ENCODE measurements around the gene FUT7. TPM values are rescaled to one million over a fixed set of nuclear protein-coding genes. Genes with fewer than 3 reads are reported as not detected.

Gene FUT7
- total and polyA plus RNA-seq, 2 of the 13 experiments (the other 11 are each of a cell fraction or from before 2014, with no cell fraction given) = 0.05 TPM; not detected in 1

DNA sequence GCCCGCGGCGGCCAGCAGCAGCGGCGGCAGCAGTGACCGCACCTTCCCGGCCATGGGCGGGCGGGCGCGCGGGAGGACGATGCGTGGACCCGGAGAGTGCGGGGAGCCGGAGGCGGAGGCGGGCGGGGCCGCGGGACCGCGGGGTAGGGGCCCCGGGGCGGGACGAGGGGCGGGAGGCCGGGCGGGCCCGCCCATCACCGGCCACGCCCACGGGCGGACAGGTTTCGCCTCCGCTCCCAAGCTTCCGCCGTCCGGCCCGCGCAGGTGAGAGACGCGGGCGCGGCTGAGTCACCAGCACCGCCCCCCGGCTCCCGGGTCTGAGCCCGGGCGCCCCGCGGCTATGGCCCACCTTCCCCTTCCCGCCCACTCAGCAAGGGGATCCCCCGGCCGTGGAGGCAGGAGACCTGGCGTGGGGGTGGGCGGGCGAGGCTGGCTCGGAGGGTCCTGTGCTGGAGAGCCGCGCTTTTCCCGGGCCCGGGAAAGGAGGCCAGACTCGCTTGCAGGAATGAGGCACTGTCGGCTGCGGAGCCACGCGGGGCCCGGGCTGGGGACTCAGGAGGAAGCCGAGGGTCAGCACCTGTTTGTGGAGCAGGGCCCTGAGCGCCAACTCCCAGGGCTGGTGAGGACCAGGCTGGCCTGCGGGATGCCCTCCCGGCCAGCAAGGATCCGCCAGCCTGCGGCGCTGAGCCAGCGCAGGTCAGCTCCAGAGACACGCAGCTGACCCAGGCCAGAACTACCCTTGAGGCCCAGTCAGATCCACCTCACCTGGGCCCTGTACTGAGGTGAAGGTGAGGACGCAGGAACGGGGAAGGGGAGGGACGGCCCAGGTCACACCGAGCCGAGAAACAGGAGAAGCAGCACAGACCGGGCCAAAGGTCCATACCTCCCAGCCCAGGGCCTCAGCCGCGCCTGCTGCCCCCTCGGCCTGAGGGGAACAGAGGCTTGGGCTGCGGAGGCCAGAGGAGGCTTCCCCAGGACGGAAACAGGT, 22.4 kb upstream of the FUT7 start, which contains the start of gene ENTPD2 (continued):
- TF ChIP-seq, protein P1, sequence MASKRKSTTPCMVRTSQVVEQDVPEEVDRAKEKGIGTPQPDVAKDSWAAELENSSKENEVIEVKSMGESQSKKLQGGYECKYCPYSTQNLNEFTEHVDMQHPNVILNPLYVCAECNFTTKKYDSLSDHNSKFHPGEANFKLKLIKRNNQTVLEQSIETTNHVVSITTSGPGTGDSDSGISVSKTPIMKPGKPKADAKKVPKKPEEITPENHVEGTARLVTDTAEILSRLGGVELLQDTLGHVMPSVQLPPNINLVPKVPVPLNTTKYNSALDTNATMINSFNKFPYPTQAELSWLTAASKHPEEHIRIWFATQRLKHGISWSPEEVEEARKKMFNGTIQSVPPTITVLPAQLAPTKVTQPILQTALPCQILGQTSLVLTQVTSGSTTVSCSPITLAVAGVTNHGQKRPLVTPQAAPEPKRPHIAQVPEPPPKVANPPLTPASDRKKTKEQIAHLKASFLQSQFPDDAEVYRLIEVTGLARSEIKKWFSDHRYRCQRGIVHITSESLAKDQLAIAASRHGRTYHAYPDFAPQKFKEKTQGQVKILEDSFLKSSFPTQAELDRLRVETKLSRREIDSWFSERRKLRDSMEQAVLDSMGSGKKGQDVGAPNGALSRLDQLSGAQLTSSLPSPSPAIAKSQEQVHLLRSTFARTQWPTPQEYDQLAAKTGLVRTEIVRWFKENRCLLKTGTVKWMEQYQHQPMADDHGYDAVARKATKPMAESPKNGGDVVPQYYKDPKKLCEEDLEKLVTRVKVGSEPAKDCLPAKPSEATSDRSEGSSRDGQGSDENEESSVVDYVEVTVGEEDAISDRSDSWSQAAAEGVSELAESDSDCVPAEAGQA (IDR thresholded peaks at IDR 0.05; ENCODE audit: low read depth) = no peak
- TF ChIP-seq, protein P1 (CRISPR knock-in tag; IDR thresholded peaks at IDR 0.05; ENCODE audit: borderline replicate concordance) = 0 out of 2 replicates have a peak, but pooled peaks have one; percentile 72
- TF ChIP-seq ZC3H4 (CRISPR knock-in tag; IDR thresholded peaks at IDR 0.05; ENCODE audit: borderline replicate concordance) = peak; percentile 40; the same call in 1 of the 2 replicates
- peak; percentile 59; the same call in 1 of the 2 replicates for TF ChIP-seq ETV5 (CRISPR knock-in tag; IDR thresholded peaks at IDR 0.05; ENCODE audit: borderline replicate concordance)
- peak; percentile 42; the same call in 1 of the 2 replicates for TF ChIP-seq SRY (CRISPR knock-in tag; IDR thresholded peaks at IDR 0.05)
- TF ChIP-seq ZFAT (CRISPR knock-in tag; conservative IDR thresholded peaks at IDR 0.05) = no peak; the same call in 1 of the 2 replicates
- TF ChIP-seq, protein P2, sequence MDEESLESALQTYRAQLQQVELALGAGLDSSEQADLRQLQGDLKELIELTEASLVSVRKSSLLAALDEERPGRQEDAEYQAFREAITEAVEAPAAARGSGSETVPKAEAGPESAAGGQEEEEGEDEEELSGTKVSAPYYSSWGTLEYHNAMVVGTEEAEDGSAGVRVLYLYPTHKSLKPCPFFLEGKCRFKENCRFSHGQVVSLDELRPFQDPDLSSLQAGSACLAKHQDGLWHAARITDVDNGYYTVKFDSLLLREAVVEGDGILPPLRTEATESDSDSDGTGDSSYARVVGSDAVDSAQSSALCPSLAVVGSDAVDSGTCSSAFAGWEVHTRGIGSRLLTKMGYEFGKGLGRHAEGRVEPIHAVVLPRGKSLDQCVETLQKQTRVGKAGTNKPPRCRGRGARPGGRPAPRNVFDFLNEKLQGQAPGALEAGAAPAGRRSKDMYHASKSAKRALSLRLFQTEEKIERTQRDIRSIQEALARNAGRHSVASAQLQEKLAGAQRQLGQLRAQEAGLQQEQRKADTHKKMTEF (CRISPR knock-in tag; IDR thresholded peaks at IDR 0.05) = peak; percentile 69
- 0 out of 2 replicates have a peak, but pooled peaks have one; percentile 7 for TF ChIP-seq GPN1 (CRISPR knock-in tag; IDR thresholded peaks at IDR 0.05; ENCODE audit: borderline replicate concordance)
- TF ChIP-seq SALL2 (CRISPR knock-in tag; IDR thresholded peaks at IDR 0.05) = 0 out of 2 replicates have a peak, but pooled peaks have one; percentile 46
- 0 out of 2 replicates have a peak, but pooled peaks have one; percentile 6 for TF ChIP-seq ZNF484 (CRISPR knock-in tag; IDR thresholded peaks at IDR 0.05; ENCODE audit: borderline replicate concordance, low read depth)
- TF ChIP-seq TAF1 (CRISPR knock-in tag; IDR thresholded peaks at IDR 0.05) = peak; percentile 67
- TF ChIP-seq, protein P3, sequence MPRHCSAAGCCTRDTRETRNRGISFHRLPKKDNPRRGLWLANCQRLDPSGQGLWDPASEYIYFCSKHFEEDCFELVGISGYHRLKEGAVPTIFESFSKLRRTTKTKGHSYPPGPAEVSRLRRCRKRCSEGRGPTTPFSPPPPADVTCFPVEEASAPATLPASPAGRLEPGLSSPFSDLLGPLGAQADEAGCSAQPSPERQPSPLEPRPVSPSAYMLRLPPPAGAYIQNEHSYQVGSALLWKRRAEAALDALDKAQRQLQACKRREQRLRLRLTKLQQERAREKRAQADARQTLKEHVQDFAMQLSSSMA (CRISPR knock-in tag; IDR thresholded peaks at IDR 0.05) = peak; percentile 86
- TF ChIP-seq SP5 (CRISPR knock-in tag; IDR thresholded peaks at IDR 0.05; ENCODE audit: borderline replicate concordance, low read depth) = 0 out of 2 replicates have a peak, but pooled peaks have one; percentile 46
- TF ChIP-seq, protein P4, sequence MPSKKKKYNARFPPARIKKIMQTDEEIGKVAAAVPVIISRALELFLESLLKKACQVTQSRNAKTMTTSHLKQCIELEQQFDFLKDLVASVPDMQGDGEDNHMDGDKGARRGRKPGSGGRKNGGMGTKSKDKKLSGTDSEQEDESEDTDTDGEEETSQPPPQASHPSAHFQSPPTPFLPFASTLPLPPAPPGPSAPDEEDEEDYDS (CRISPR knock-in tag; IDR thresholded peaks at IDR 0.05) = peak; percentile 70; the same call in 1 of the 2 replicates
- TF ChIP-seq, protein P5, sequence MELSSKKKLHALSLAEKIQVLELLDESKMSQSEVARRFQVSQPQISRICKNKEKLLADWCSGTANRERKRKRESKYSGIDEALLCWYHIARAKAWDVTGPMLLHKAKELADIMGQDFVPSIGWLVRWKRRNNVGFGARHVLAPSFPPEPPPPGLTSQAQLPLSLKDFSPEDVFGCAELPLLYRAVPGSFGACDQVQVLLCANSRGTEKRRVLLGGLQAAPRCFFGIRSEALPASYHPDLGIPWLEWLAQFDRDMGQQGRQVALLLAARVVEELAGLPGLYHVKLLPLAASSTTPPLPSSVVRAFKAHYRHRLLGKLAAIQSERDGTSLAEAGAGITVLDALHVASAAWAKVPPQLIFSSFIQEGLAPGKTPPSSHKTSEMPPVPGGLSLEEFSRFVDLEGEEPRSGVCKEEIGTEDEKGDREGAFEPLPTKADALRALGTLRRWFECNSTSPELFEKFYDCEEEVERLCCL (CRISPR knock-in tag; IDR thresholded peaks at IDR 0.05; ENCODE audit: borderline replicate concordance) = no peak
- TF ChIP-seq ZBTB8A (CRISPR knock-in tag; IDR thresholded peaks at IDR 0.05; ENCODE audit: borderline replicate concordance, low read depth) = peak; percentile 38; the same call in 1 of the 2 replicates
- TF ChIP-seq FOXC1 (CRISPR knock-in tag; IDR thresholded peaks at IDR 0.05; ENCODE audit: borderline replicate concordance) = peak; percentile 74
